Fibroblast of skin of right biceps (primary cell): Measurements from ENCODE around the gene SPAG7.
"Not testable (repeated sequence)": the region's sequence is repeated elsewhere in the genome, so short reads cannot be mapped to it uniquely, and the experiment has no call there.

Source experiments
- DNase-seq: peaks from one replicate; pipeline ENCODE4 v3.0.0-alpha.2; 2013

Gene SPAG7

DNA sequence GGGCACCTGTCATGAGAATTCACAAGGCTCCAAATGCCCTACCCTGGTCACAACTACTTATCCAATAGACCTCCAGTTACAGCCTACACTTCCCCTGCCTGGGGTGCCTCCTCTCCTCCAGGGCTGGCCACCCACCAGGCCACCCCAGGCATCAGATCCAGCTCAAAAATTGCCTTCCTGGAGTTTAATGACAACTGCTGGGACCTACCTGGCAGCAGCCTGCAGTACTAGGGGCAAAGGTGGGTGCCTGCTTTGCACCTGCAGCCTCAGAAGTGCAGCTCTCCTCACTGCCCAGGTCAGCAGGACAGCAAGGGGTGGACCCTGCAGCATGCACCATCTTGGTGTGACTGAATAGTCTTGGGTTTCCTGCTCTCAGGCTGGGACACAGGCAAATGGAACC, 32.0 kb downstream of the SPAG7 start:
- DNase-seq = no peak

GRCh38 chr17:4934173-4934979, 33.2 kb downstream of the SPAG7 start:
- DNase-seq = peak; percentile 47

- no peak for DNase-seq
Measured at GRCh38 chr17:4933646-4934045, 34.0 kb downstream of the SPAG7 start.

DNA sequence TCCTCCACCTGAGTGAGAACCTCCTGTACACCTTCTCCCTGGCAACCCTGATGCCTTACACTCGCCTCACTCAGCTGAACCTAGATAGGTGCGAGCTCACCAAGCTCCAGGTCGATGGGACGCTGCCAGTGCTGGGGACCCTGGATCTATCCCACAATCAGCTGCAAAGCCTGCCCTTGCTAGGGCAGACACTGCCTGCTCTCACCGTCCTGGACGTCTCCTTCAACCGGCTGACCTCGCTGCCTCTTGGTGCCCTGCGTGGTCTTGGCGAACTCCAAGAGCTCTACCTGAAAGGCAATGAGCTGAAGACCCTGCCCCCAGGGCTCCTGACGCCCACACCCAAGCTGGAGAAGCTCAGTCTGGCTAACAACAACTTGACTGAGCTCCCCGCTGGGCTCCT, 34.9 kb downstream of the SPAG7 start:
- DNase-seq = no peak

GRCh38 chr17:4931963-4932362, 35.7 kb downstream of the SPAG7 start, which contains the start of gene GP1BA:
Gene GP1BA, plus strand, starts transcription at chr17:4932277. Its CDS starts 328 bp downstream, at chr17:4932605.
- DNase-seq = no peak

DNA sequence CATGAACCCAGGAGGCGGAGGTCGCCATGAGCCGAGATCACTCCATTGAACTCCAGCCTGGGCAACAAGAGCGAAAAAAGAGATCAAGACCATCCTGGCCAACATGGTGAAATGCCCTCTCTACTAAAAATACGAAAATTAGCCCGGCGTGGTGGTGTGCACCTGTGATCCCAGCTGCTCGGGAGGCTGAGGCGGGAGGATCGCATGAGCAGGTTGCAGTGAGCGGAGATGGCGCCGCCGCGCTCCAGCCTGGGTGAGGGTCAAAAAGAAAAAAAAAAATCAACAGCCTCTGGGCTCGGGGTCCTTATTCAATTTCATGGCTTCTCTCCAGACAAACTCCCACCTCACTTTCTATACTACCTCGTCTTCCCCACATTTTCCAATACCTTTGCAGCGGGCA, 38.7 kb downstream of the SPAG7 start:
- no peak for DNase-seq

DNA sequence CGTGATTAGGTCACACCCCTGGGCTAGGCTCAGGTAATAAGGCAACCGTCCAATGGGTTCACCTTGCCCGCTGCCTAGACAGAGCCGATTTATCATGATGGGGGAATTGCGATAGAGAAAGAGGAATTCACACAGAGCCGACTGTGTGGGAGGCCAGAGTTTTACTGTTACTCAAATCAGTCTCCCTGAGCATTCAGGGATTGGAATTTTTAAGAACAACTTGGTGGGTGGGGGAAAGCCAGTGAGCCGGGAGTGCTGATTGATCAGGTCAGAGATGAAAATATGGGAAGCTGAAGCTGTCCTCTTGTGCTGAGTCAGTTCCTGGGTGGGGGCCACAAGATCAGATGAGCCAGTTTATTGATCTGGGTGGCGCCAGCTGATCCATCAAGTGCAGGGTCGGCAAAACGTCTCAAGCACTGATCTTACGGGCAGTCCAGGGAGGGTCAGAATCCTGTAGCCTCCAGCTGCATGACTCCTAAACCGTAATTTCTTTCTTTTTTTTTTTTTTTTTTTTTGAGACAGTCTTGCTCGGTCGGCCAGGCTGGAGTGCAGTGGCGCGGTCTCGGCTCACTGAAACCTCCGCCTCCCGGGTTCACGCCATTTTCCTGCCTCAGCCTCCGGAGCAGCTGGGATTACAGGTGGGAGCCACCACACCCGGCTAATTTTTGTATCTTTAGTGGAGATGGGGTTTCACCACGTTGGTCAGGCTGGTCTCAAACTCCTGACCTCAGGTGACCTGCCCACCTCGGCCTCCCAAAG, 40.9 kb downstream of the SPAG7 start:
- not testable (repeated sequence) for DNase-seq

DNA sequence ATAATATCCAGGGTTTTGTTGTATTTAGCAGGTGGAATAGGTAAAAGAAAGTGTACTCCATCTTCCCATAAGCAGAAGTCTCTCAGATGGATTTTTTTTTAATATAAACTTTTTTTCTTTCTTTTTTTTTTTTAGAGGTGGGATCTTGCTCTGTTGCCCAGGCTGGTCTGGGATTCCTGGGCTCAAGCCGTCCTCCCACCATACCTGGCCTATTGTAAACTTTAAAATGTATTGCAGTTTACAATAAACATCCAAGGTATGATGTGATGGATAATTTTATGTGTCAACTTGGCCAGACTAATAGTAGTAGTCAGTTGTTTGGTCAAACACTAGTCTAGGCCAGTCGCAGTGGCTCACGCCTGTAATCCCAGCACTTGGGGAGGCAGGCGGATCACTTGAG, 46.3 kb downstream of the SPAG7 start:
- DNase-seq = no peak

DNA sequence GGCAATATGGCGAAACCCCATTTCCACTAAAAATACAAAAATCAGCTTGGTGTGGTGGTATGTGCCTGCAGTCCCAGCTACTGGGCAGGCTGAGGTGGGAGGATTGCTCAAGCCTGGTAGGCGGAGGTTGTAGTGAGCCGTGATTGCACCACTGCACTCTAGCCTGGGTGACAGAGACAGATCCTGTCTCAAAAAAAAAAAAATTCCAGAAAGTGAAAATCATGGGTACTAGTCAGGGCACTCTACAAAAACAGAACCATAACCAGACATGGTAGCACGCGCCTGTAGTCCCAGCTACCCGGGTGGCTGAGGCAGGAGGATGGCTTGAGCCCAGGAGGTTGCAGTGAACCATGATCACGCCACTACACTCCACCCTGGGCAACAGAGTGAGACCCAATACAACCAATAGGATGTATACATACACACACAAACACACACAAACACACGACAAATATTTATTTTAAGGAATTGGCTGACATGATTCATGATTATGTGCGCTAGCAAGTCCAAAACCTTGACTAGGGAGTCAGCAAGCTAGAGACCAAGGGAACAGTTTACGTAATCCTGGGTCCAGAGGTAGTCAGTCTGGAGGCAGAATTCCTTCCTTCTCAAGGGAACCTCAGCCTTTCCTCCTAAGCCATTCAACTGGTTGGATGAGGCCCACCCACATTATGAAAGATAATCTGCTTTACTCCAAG, 47.1 kb downstream of the SPAG7 start:
- no peak for DNase-seq

- no peak for DNase-seq
Measured at GRCh38 chr17:4919511-4920047, 48.0 kb downstream of the SPAG7 start.

GRCh38 chr17:4914551-4914950, 53.1 kb downstream of the SPAG7 start:
- not testable (repeated sequence) for DNase-seq

DNA sequence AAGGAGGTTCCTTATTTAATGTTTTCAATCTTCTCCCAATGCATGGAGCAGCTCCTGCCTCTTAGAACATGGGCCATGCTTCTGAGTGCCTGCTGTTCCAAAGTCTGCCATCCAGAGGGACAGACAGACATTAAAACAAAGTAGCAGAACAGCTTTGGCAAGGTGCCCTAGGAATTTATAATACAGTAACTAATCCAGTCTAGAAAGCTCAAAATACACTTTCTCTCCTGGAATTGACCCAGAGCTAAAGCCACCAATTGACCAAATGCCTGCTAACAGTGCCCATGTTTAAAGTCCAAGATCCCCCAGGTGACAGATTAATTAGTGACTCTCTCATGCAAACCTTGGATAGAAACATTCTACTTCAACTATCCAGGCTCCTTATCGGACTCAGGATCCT, 53.6 kb downstream of the SPAG7 start:
- no peak for DNase-seq
